GM12878 (cell line): ENCODE results near the gene TSKU. TPM values are rescaled to one million over a fixed set of nuclear protein-coding genes. Genes with fewer than 3 reads are reported as not detected.

Experiments used
- ATAC-seq: fragments of 200-7000 bp; cut with Tn5 transposase; 3 replicates; pipeline ENCODE4 v1.9.1; 2020; ENCODE audit warnings: mild to moderate bottlenecking, moderate library complexity
- BruUV-seq: library from RNA; stranded (reverse); fragments of 400-500 nt; replicated peaks from 2 replicates; lab custom pipeline; 2021; lab: Mats Ljungman, UMichigan
- CTCF ChIA-PET: fragments of 300-600 bp; sonication (Branson Sonifier 250); formaldehyde crosslinking; extraction: SDS; loops from one replicate; lab custom pipeline; 2021; ENCODE audit warnings: inconsistent platforms; lab: Yijun Ruan, JAX
- POLR2A ChIA-PET: fragments of 350-600 bp; formaldehyde crosslinking; extraction: SDS; loops from one replicate; lab custom pipeline; 2021; ENCODE audit warnings: inconsistent platforms; lab: Charles Lee
- RAD21 ChIA-PET: fragments of 300-600 bp; sonication (Branson Sonifier 250); formaldehyde crosslinking; loops from one replicate; lab custom pipeline; 2023; ENCODE audit warnings: antibody characterized with exemption; ENCODE audit not compliant: unreplicated experiment; lab: Charles Lee
- SMC1A ChIA-PET: fragments of 300-600 bp; sonication (Branson Sonifier 250); formaldehyde crosslinking; loops from one replicate; lab custom pipeline; 2023; ENCODE audit not compliant: unreplicated experiment, uncharacterized antibody; lab: Charles Lee
- DNase-seq: peaks from one replicate; pipeline ENCODE4 v3.0.0-alpha.2; 2011; ENCODE audit warnings: low read depth, low spot score
- FAIRE-seq: peaks from 3 replicates; lab custom pipeline; 2011; peaks lifted over from hg19 to GRCh38; lab: Jason Lieb, UNC
- H2AFZ ChIP-seq: 2 replicates; pipeline ENCODE4 v1.6.0; 2011; ENCODE audit warnings: low read depth, low read length, control low read depth; ENCODE audit not compliant: control insufficient read depth
- H3K27ac ChIP-seq: 2 replicates; pipeline ENCODE4 v1.5.1; 2011; ENCODE audit warnings: control low read depth; ENCODE audit not compliant: control insufficient read depth, insufficient read depth
- H3K27me3 ChIP-seq, 2 experiments: replicated peaks in 1 of 2; 2 replicates each; pipeline versions ENCODE4 v1.6.0 to v1.6.1; 2011; ENCODE audit warnings: low read length in 1 of 2; ENCODE audit not compliant: control insufficient read depth in 2 of 2, insufficient read depth in 2 of 2
- H3K36me3 ChIP-seq, 2 experiments: 2 replicates each; pipeline ENCODE4 v1.5.1; 2011; ENCODE audit warnings: low read length in 1 of 2; ENCODE audit not compliant: control insufficient read depth in 2 of 2, insufficient read depth in 2 of 2
- H3K4me1 ChIP-seq: 2 replicates; pipeline ENCODE4 v1.6.1; 2011; ENCODE audit warnings: mild to moderate bottlenecking, low read length, moderate library complexity, mixed read lengths; ENCODE audit not compliant: control insufficient read depth, insufficient read depth
- H3K4me2 ChIP-seq: 2 replicates; pipeline ENCODE4 v1.6.0; 2011; ENCODE audit warnings: control low read depth; ENCODE audit not compliant: control insufficient read depth, insufficient read depth
- H3K4me3 ChIP-seq: fragments of 200-600 bp; sonication (generic); 2 replicates; pipeline ENCODE4 v1.5.1; 2016
- H3K79me2 ChIP-seq: 2 replicates; pipeline ENCODE4 v1.6.0; 2011; ENCODE audit warnings: low read length; ENCODE audit not compliant: control insufficient read depth, insufficient read depth
- H3K9ac ChIP-seq: 2 replicates; pipeline ENCODE4 v1.8.0; 2011; ENCODE audit warnings: low read length, control low read depth, mixed read lengths; ENCODE audit not compliant: control insufficient read depth, insufficient read depth
- H3K9me3 ChIP-seq: replicated peaks from 3 replicates; pipeline ENCODE4 v1.5.1; 2011; ENCODE audit warnings: mild to moderate bottlenecking, low read length; ENCODE audit not compliant: control insufficient read depth, insufficient read depth
- H4K20me1 ChIP-seq: 2 replicates; pipeline ENCODE4 v1.6.0; 2011; ENCODE audit not compliant: control insufficient read depth, insufficient read depth
- DPF2 ChIP-seq: fragments of 450-650 bp; IDR thresholded peaks from 2 replicates; pipeline ENCODE4 v1.6.1; 2017; ENCODE audit warnings: mild to moderate bottlenecking
- EP300 ChIP-seq, 2 experiments: fragments of 150-350 bp in 1 of 2; IDR thresholded peaks; 2 replicates each; pipeline ENCODE4 v1.6.1; 2011 to 2012; ENCODE audit warnings: low read depth in 2 of 2, low read length in 2 of 2, borderline replicate concordance in 1 of 2, improper control_type of control experiment in 1 of 2, inconsistent platforms in 1 of 2; ENCODE audit not compliant: control insufficient read depth in 1 of 2
- JUND ChIP-seq: IDR thresholded peaks from 2 replicates; pipeline ENCODE4 v1.6.1; 2012; ENCODE audit warnings: low read depth, mild to moderate bottlenecking, low read length, improper control_type of control experiment, moderate library complexity
- LARP7 ChIP-seq: fragments of 450-650 bp; IDR thresholded peaks from 2 replicates; pipeline ENCODE4 v1.6.1; 2017; ENCODE audit warnings: mild to moderate bottlenecking
- MTA3 ChIP-seq: IDR thresholded peaks from 2 replicates; pipeline ENCODE4 v1.6.1; 2012; ENCODE audit warnings: low read length, inconsistent platforms, borderline replicate concordance
- NFIC ChIP-seq: IDR thresholded peaks from 2 replicates; pipeline ENCODE4 v1.6.1; 2012; ENCODE audit warnings: low read depth, mild to moderate bottlenecking, inconsistent platforms, low read length, moderate library complexity
- NFXL1 ChIP-seq: fragments of 450-650 bp; IDR thresholded peaks from 2 replicates; pipeline ENCODE4 v1.6.1; 2017; ENCODE audit warnings: antibody characterized with exemption, mild to moderate bottlenecking, borderline replicate concordance
- PAX5 ChIP-seq: IDR thresholded peaks from 2 replicates; pipeline ENCODE4 v1.6.1; 2011; ENCODE audit warnings: low read depth, low read length, borderline replicate concordance
- SUPT20H ChIP-seq: IDR thresholded peaks from 2 replicates; pipeline ENCODE4 v1.6.1; 2011; ENCODE audit warnings: low read depth, mild to moderate bottlenecking, low read length, moderate library complexity, borderline replicate concordance; ENCODE audit not compliant: control insufficient read depth
- TCF7 ChIP-seq: IDR thresholded peaks from 2 replicates; pipeline ENCODE4 v1.6.1; 2014; ENCODE audit warnings: antibody characterized with exemption, borderline replicate concordance
- YBX1 ChIP-seq: fragments of 450-650 bp; IDR thresholded peaks from 2 replicates; pipeline ENCODE4 v1.6.1; 2016; ENCODE audit warnings: antibody characterized with exemption
- YY1 ChIP-seq: IDR thresholded peaks from 2 replicates; pipeline ENCODE4 v1.6.1; 2011; ENCODE audit warnings: low read depth, mild to moderate bottlenecking, low read length
- ZNF217 ChIP-seq: fragments of 450-650 bp; IDR thresholded peaks from 2 replicates; pipeline ENCODE4 v1.6.1; 2017; ENCODE audit warnings: antibody characterized with exemption, mild to moderate bottlenecking
- WGBS: methylation state at CpG from one replicate; pipeline ENCODE4 v1.1.6; 2016; ENCODE audit warnings: low lambda C conversion rate; ENCODE audit not compliant: insufficient replicate concordance, insufficient coverage; ENCODE audit errors: missing lambda C conversion rate; 5-methylcytosine and 5-hydroxymethylcytosine counted together
- in situ Hi-C: fragments of 300-500 bp; cut with MboI; formaldehyde crosslinking; loops from 9 replicates; pipeline ENCODE4 v1.14.3; 2018; ENCODE audit warnings: mixed read lengths
- intact Hi-C: fragments of 100-400 bp; cut with micrococcal nuclease; formaldehyde crosslinking; loops from one replicate; pipeline ENCODE4 v1.14.2; 2022; ENCODE audit not compliant: unreplicated experiment
- polyA plus RNA-seq, 11 experiments: library from polyadenylated mRNA; depleted of rRNA in 4 of 11; unstranded in 6 of 11; stranded (reverse) in 5 of 11; fragments of >200 nt; fragmentation: Nextera tagmentation in 4 of 11; fragmentation: Illumina TruSeq in 1 of 11; extraction: Ambion mirVana in 4 of 11; extraction: Trizol in 1 of 11; gene quantifications; 1 replicate in 1 of 11; 2 replicates in 10 of 11; pipeline versions ENCODE4 v1.2.1 to v1.2.3, GENCODE V29; 2011 to 2016; ENCODE audit warnings: inconsistent platforms in 2 of 11, missing spikeins in 2 of 11, low read depth in 1 of 11
- total RNA-seq, 4 experiments: library from RNA; depleted of rRNA in 3 of 4; stranded (reverse); fragments of >200 nt in 3 of 4; fragmentation: Illumina TruSeq in 1 of 4; extraction: Trizol in 1 of 4; gene quantifications; 2 replicates each; pipeline versions ENCODE4 v1.2.1 to v1.2.3, GENCODE V29; 2013 to 2021
- TF ChIP-seq, protein P1 (sequence below): fragments of 450-650 bp; IDR thresholded peaks from 2 replicates; pipeline ENCODE4 v1.6.1; 2017; ENCODE audit warnings: mild to moderate bottlenecking, moderate library complexity
- TF ChIP-seq, protein P2 (sequence below): IDR thresholded peaks from 2 replicates; pipeline ENCODE4 v1.6.1; 2012; ENCODE audit warnings: low read depth, low read length, improper control_type of control experiment
- TF ChIP-seq, protein P3 (sequence below): IDR thresholded peaks from 2 replicates; pipeline ENCODE4 v1.6.1; 2012; ENCODE audit warnings: mild to moderate bottlenecking, low read depth, low read length

Gene TSKU
- total and polyA plus RNA-seq, 10 of the 15 experiments (the other 5 are each of a cell fraction or from before 2014, with no cell fraction given) = 0.04 to 1.5 (median 0.62) TPM

DNA sequence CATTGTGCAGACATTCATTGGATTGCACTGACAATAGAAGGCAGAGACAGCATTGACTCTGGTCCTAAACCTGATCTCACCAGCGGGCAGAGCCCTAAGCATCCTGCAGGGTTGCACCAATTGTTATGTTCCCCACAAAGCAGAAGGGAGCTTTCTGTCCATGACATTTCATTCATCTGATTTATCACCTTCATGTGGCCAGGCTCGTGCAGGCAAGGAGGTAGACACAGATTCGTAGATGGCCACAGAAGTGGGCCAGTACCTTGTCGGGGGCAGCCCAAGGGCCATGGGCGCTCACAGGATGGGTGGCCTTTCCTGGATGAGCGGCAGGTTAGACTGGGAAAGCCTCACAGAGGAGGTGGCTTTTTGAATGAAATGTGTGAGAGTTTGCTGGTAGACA lies 2.9 kb downstream of the TSKU start (continued):
- TF ChIP-seq, protein P1, sequence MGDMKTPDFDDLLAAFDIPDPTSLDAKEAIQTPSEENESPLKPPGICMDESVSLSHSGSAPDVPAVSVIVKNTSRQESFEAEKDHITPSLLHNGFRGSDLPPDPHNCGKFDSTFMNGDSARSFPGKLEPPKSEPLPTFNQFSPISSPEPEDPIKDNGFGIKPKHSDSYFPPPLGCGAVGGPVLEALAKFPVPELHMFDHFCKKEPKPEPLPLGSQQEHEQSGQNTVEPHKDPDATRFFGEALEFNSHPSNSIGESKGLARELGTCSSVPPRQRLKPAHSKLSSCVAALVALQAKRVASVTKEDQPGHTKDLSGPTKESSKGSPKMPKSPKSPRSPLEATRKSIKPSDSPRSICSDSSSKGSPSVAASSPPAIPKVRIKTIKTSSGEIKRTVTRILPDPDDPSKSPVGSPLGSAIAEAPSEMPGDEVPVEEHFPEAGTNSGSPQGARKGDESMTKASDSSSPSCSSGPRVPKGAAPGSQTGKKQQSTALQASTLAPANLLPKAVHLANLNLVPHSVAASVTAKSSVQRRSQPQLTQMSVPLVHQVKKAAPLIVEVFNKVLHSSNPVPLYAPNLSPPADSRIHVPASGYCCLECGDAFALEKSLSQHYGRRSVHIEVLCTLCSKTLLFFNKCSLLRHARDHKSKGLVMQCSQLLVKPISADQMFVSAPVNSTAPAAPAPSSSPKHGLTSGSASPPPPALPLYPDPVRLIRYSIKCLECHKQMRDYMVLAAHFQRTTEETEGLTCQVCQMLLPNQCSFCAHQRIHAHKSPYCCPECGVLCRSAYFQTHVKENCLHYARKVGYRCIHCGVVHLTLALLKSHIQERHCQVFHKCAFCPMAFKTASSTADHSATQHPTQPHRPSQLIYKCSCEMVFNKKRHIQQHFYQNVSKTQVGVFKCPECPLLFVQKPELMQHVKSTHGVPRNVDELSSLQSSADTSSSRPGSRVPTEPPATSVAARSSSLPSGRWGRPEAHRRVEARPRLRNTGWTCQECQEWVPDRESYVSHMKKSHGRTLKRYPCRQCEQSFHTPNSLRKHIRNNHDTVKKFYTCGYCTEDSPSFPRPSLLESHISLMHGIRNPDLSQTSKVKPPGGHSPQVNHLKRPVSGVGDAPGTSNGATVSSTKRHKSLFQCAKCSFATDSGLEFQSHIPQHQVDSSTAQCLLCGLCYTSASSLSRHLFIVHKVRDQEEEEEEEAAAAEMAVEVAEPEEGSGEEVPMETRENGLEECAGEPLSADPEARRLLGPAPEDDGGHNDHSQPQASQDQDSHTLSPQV = no peak
- TF ChIP-seq NFIC (no peak), SUPT20H (no peak), ZNF217 (no peak)

DNA sequence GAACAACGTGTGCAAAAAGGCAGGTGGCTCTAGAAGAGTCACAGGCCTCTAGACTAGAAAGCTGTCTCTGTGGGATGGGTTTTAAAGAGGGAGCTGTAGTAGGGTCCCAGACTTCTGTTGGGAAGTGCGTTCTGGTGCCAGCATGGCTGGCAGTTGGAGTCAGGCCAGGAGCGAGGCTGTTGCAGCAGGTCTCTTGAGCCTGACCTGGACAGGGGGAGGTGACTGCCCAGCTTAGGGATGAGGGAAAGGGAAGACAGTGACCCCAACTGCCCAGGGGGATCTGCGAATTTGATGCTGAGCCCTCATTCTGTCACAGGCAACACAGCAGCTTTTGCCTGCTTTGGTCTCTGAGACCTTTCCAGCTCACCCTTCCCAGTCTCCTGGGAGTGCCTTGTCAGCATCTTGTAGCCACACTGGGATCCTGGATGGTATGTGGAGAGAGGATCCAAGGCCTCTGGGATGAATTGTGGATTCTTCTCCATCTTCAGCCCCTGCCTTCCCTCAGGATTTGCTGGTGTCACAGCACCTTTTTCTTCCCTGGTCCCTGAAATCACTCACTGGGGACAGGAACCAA lies 3.4 kb downstream of the TSKU start:
- POLR2A ChIA-PET = no interaction called here
- no peak for DNase-seq
- WGBS = 18% methylated on average over 4 of the region's 4 CpGs
- Histone ChIP-seq H2AFZ (no peak overlapping the region), H3K9ac (no peak overlapping the region), H3K27ac (no peak overlapping the region), H3K4me3 (no peak overlapping the region), H3K9me3 (no peaks in the 10 kb centered on the region), H4K20me1 (no peaks in the 10 kb centered on the region), H3K4me2 (no peak overlapping the region), H3K79me2 (no peaks in the 10 kb centered on the region), H3K4me1 (peaks cover 3% of the 10 kb centered on the region; the same call in 1 of the 2 replicates), H3K36me3 (no peaks in the 10 kb centered on the region; a peak in 1 of 4 replicates), H3K27me3 (peaks cover 6 to 13% of the 10 kb centered on the region in 2 experiments)
- no peak for ATAC-seq
- SMC1A ChIA-PET = no interaction called here
- no TSS peak for BruUV-seq
- RAD21 ChIA-PET = no interaction called here
- FAIRE-seq = no peak
- CTCF ChIA-PET = no interaction called here
- intact Hi-C loops (no loop called here), in situ Hi-C loops (no loop called here)
- no peak for TF ChIP-seq NFXL1
- no peak for TF ChIP-seq TCF7
- no peak for TF ChIP-seq MTA3
- TF ChIP-seq YBX1 = no peak
- TF ChIP-seq, protein P2, sequence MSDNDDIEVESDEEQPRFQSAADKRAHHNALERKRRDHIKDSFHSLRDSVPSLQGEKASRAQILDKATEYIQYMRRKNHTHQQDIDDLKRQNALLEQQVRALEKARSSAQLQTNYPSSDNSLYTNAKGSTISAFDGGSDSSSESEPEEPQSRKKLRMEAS = no peak
- TF ChIP-seq DPF2 = no peak
- no peak for TF ChIP-seq YY1
- no peak for TF ChIP-seq LARP7
- TF ChIP-seq PAX5 = no peak
- TF ChIP-seq, protein P3, sequence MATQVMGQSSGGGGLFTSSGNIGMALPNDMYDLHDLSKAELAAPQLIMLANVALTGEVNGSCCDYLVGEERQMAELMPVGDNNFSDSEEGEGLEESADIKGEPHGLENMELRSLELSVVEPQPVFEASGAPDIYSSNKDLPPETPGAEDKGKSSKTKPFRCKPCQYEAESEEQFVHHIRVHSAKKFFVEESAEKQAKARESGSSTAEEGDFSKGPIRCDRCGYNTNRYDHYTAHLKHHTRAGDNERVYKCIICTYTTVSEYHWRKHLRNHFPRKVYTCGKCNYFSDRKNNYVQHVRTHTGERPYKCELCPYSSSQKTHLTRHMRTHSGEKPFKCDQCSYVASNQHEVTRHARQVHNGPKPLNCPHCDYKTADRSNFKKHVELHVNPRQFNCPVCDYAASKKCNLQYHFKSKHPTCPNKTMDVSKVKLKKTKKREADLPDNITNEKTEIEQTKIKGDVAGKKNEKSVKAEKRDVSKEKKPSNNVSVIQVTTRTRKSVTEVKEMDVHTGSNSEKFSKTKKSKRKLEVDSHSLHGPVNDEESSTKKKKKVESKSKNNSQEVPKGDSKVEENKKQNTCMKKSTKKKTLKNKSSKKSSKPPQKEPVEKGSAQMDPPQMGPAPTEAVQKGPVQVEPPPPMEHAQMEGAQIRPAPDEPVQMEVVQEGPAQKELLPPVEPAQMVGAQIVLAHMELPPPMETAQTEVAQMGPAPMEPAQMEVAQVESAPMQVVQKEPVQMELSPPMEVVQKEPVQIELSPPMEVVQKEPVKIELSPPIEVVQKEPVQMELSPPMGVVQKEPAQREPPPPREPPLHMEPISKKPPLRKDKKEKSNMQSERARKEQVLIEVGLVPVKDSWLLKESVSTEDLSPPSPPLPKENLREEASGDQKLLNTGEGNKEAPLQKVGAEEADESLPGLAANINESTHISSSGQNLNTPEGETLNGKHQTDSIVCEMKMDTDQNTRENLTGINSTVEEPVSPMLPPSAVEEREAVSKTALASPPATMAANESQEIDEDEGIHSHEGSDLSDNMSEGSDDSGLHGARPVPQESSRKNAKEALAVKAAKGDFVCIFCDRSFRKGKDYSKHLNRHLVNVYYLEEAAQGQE = no peak
- no peak for TF ChIP-seq EP300 (IDR thresholded peaks at IDR 0.05; ENCODE audit: borderline replicate concordance in 1 of 2, control insufficient read depth in 1 of 2, low read depth in 2 of 2, low read length in 2 of 2)
- TF ChIP-seq JUND = no peak
